Left ventricle myocardium inferior (tissue), 1 donor: Measurements from ENCODE around the gene VWDE. TPM values are rescaled to one million over a fixed set of nuclear protein-coding genes. Genes with fewer than 3 reads are reported as not detected.
A peak's percentile ranks its signal among the peaks of the same experiment; 100 is the strongest.

Source experiments
- DNase-seq: peaks from one replicate; pipeline ENCODE4 v3.0.0-alpha.2; 2020
- H3K27ac ChIP-seq: fragments of 200-600 bp; replicated peaks from 2 replicates; pipeline ENCODE4 v1.8.0; 2021
- H3K27me3 ChIP-seq: fragments of 200-600 bp; 2 replicates; pipeline ENCODE4 v1.8.0; 2021; ENCODE audit warnings: low read depth
- H3K36me3 ChIP-seq: fragments of 200-600 bp; 2 replicates; pipeline ENCODE4 v1.8.0; 2021
- H3K4me1 ChIP-seq: fragments of 200-600 bp; 2 replicates; pipeline ENCODE4 v1.8.0; 2021
- H3K4me3 ChIP-seq: fragments of 200-600 bp; 2 replicates; pipeline ENCODE4 v1.8.0; 2021; ENCODE audit warnings: mild to moderate bottlenecking, moderate library complexity
- H3K9me3 ChIP-seq: fragments of 200-600 bp; replicated peaks from 2 replicates; pipeline ENCODE4 v1.8.0; 2021
- CTCF ChIP-seq: fragments of 200-600 bp; IDR thresholded peaks from 2 replicates; pipeline ENCODE4 v1.8.0; 2021; ENCODE audit warnings: antibody characterized with exemption, mild to moderate bottlenecking, borderline replicate concordance
- intact Hi-C: fragments of 100-400 bp; cut with micrococcal nuclease; formaldehyde crosslinking; loops from one replicate; pipeline ENCODE4 v1.11.0; 2022
- total RNA-seq: library from RNA; stranded (reverse); fragmentation: NEBNext Ultra II Directional; extraction: Animal tissue kit (Norgen Biotek cat#: 25700); gene quantifications from one replicate; pipeline ENCODE4 v1.2.1, GENCODE V29; 2021
- donor health status: DM: no; HTN: yes; CAD: no; lungs with severe emphysema.

The VWDE gene
- total RNA-seq, 1 donor from 2014 or later = not detected

- Histone ChIP-seq H3K27me3 (no peaks in the 10 kb centered on the region), H3K9me3 (no peaks in the 10 kb centered on the region), H3K27ac (no peak overlapping the region), H3K4me1 (peaks cover 3% of the 10 kb centered on the region), H3K36me3 (no peaks in the 10 kb centered on the region), H3K4me3 (no peak overlapping the region)
- intact Hi-C loops = no loop called here
- DNase-seq = no peak
- TF ChIP-seq CTCF = no peak
These were observed 20.3 kb downstream of the VWDE start for GRCh38 chr7:12383377-12383776.

GRCh38 chr7:12378389-12378788 is 25.3 kb downstream of the VWDE start:
- intact Hi-C loops = no loop called here
- H3K27ac ChIP-seq = no peak overlapping the region
- no peak for TF ChIP-seq CTCF

GRCh38 chr7:12377406-12377805 is 26.3 kb downstream of the VWDE start:
- Histone ChIP-seq H3K27ac (no peak overlapping the region), H3K27me3 (no peaks in the 10 kb centered on the region), H3K36me3 (no peaks in the 10 kb centered on the region), H3K4me1 (no peaks in the 10 kb centered on the region), H3K9me3 (no peaks in the 10 kb centered on the region), H3K4me3 (no peak overlapping the region)
- DNase-seq = no peak
- TF ChIP-seq CTCF = no peak
- intact Hi-C loops = no loop called here

More at GRCh38 chr7:12378389-12378788, 25.3 kb downstream of the VWDE start:
- H3K4me3 ChIP-seq = no peak overlapping the region
- H3K36me3 ChIP-seq = no peaks in the 10 kb centered on the region
- H3K27me3 ChIP-seq = no peaks in the 10 kb centered on the region
- no peak for DNase-seq
- no peaks in the 10 kb centered on the region for H3K4me1 ChIP-seq
- H3K9me3 ChIP-seq = no peaks in the 10 kb centered on the region

- Histone ChIP-seq H3K27me3 (no peaks in the 10 kb centered on the region), H3K4me3 (no peak overlapping the region), H3K4me1 (no peaks in the 10 kb centered on the region), H3K27ac (no peak overlapping the region), H3K9me3 (no peaks in the 10 kb centered on the region), H3K36me3 (no peaks in the 10 kb centered on the region)
- intact Hi-C loops = no loop called here
- no peak for TF ChIP-seq CTCF
- DNase-seq = no peak
These were observed 29.9 kb downstream of the VWDE start for GRCh38 chr7:12373580-12374263.

- Histone ChIP-seq H3K27me3 (no peaks in the 10 kb centered on the region), H3K36me3 (no peaks in the 10 kb centered on the region), H3K4me3 (peak overlapping the region; percentile 12), H3K9me3 (no peaks in the 10 kb centered on the region), H3K27ac (no peak overlapping the region), H3K4me1 (no peaks in the 10 kb centered on the region)
- no peak for DNase-seq
- intact Hi-C loops = no loop called here
- no peak for TF ChIP-seq CTCF
These were observed 33.4 kb downstream of the VWDE start for GRCh38 chr7:12370249-12370648.
